ENCODE data around the gene HMG20B.

Gene HMG20B

GRCh38 chr19:3537101-3537437 is 35.7 kb upstream of the HMG20B start:
- no peak for DNase-seq (ENCODE audit: low read depth)
- H3K4me3 ChIP-seq (ENCODE audit: low read depth, low read length), result no peak overlapping the region
- no peak for TF ChIP-seq CTCF (IDR thresholded peaks at IDR 0.05; ENCODE audit: control insufficient read depth, extremely low read depth, insufficient read depth)

GRCh38 chr19:3537438-3538240 is 35.1 kb upstream of the HMG20B start:
- H3K4me3 ChIP-seq (ENCODE audit: low read depth, low read length), result no peak overlapping the region
- TF ChIP-seq CTCF (IDR thresholded peaks at IDR 0.05; ENCODE audit: control insufficient read depth, extremely low read depth, insufficient read depth), result no peak
- DNase-seq (ENCODE audit: low read depth), result no peak

DNA sequence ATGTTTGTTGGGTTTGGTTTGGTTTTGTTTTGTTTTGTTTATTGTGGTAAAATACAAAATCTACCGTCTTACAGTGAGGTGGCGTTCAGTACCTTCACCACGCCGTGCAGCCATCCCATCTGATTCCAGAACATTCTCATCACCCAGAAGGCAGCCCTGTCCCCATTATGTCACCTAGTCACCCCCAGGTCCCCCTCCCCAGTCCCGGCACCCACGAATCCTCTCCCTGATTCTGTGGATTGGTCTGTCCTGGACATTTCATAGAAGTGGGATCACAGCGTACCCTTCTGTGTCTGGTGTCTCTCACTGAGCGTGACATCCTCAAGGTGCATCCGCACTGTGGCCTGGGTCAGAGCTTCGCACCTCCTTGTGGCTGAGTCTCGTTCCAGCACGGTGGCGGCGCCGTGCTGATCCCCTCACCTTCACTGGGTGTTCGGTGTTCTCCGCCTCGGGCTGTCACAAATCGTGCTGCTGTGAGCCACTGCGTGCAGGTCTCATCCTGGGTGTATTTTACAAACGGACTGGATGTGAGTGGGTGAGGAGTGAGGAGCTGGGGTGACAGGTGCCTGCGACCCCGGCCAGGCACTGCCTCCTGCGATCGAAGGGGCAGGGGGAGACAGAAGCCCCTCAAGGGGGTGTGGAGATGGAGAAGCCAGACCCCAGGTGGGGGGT is 34.4 kb upstream of the HMG20B start:
- TF ChIP-seq CTCF (IDR thresholded peaks at IDR 0.05; ENCODE audit: control insufficient read depth, extremely low read depth, insufficient read depth), result no peak
- H3K4me3 ChIP-seq (ENCODE audit: low read depth, low read length), result no peak overlapping the region
- DNase-seq (ENCODE audit: low read depth), result no peak

- DNase-seq (ENCODE audit: low read depth), result no peak
- H3K4me3 ChIP-seq (ENCODE audit: low read depth, low read length), result no peak within 1 kb of the TSS
- no peak for TF ChIP-seq CTCF (IDR thresholded peaks at IDR 0.05; ENCODE audit: control insufficient read depth, extremely low read depth, insufficient read depth)
Measured at GRCh38 chr19:3538965-3539755, 33.6 kb upstream of the HMG20B start, which contains the start of gene TEKTIP1. Gene TEKTIP1, plus strand, starts transcription at chr19:3539174. Its CDS starts 4 bp downstream, at chr19:3539178.

DNA sequence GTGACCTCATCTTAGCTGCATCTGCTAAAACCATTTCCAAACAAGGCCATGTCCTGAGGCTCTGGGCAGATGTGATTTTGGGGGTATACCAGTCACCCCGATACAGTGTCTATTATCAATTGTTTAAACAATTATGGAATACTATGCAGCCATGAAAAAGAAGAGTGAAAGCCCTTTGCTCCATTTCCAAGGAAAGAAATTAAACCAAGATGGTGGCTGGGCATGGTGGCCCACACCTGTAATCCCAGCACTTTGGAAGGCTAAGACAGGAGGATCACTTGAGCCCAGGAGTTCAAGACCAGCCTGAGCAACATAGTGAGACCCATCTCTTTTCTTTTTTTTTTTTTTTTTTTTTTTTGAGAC is 33.0 kb upstream of the HMG20B start:
- H3K4me3 ChIP-seq (ENCODE audit: low read depth, low read length), result no peak overlapping the region
- no peak for DNase-seq (ENCODE audit: low read depth)
- no peak for TF ChIP-seq CTCF (IDR thresholded peaks at IDR 0.05; ENCODE audit: control insufficient read depth, extremely low read depth, insufficient read depth)

DNA sequence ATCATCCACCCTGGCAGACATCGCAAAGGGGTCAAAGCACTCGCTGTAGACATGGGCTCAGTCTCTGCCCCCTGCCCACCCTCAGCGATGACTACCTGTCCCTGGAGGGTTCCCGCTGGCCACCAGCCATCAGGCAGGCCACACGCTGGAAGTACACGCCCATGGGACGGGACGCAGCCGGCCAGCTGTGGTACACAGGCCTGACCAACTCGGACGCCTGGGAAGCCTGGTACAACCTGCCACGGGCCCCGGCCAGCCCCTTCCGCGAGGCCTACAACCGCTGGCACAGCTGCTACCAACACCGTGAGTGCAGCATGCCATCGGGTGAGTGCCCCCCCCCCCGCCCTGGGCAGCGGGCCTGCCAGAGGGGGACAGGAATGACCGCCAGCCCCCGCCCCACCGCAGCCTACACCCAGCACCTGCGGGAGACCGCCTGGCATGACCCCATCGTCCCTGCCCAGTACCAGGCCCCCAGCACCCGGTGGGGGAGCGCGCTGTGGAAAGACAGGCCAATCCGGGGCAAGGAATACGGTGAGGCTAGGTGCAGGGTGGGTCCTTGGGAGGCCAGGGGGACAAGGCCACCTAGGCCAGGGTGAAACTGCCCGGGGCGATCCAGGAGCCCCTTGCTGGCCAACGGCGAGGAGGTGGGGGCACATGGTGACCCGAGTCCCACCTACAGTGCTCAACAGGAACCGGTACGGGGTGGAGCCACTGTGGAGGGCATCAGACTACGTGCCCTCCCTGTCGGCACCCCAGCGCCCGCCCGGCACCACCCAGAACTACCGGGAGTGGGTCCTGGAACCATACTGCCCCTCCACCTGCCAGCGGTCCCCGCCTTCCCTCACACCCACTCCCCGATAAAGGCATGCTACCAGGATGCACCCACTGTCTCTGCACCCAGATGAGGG is 29.3 kb upstream of the HMG20B start:
- H3K4me3 ChIP-seq (ENCODE audit: low read depth, low read length), result no peak overlapping the region
- no peak for DNase-seq (ENCODE audit: low read depth)
- no peak for TF ChIP-seq CTCF (IDR thresholded peaks at IDR 0.05; ENCODE audit: control insufficient read depth, extremely low read depth, insufficient read depth)
